ENCODE results near the gene RPP25. TPM values are rescaled to one million over a fixed set of nuclear protein-coding genes. Genes with fewer than 3 reads are reported as not detected.
"Not testable (repeated sequence)": the region's sequence is repeated elsewhere in the genome, so short reads cannot be mapped to it uniquely, and the experiment has no call there.

RPP25 gene
- polyA plus RNA-seq, 5 donors = 4.5 to 10.4 (median 5.6) TPM

- no peak for DNase-seq
These were observed 11.1 kb upstream of the RPP25 start for GRCh38 chr15:74967670-74968069.

- DNase-seq = no peak
These were observed 8.2 kb upstream of the RPP25 start for GRCh38 chr15:74964794-74965193.

- no peak for DNase-seq
These were observed 6.6 kb upstream of the RPP25 start for GRCh38 chr15:74963213-74963612.

- DNase-seq = no peak
These were observed 6.1 kb upstream of the RPP25 start for GRCh38 chr15:74962671-74963070.

- DNase-seq = no peak
These were observed 5.6 kb upstream of the RPP25 start for GRCh38 chr15:74962219-74962618.

- DNase-seq = no peak
These were observed 5.0 kb upstream of the RPP25 start for GRCh38 chr15:74961616-74962015.

GRCh38 chr15:74960995-74961588 lies 4.5 kb upstream of the RPP25 start:
- no peak for DNase-seq

GRCh38 chr15:74960286-74960685 lies 3.7 kb upstream of the RPP25 start:
- no peak for DNase-seq

- no peak for DNase-seq
These were observed 3.0 kb upstream of the RPP25 start for GRCh38 chr15:74959586-74959939.

GRCh38 chr15:74958908-74959585 lies 2.5 kb upstream of the RPP25 start:
- no peak for DNase-seq

- DNase-seq = no peak
These were observed 1.8 kb upstream of the RPP25 start for GRCh38 chr15:74958320-74958907.

GRCh38 chr15:74957476-74958035 lies 984 bp upstream of the RPP25 start:
- DNase-seq = no peak

- no peak for DNase-seq
These were observed 550 bp downstream of the RPP25 start for GRCh38 chr15:74955796-74956647.

GRCh38 chr15:74955017-74955416 lies 1.6 kb downstream of the RPP25 start:
- no peak for DNase-seq

- no peak for DNase-seq
These were observed 2.1 kb downstream of the RPP25 start for GRCh38 chr15:74954515-74954914.

- no peak for DNase-seq
These were observed 5.6 kb downstream of the RPP25 start for GRCh38 chr15:74951006-74951405.

GRCh38 chr15:74950078-74950908 lies 6.3 kb downstream of the RPP25 start:
- DNase-seq = no peak

GRCh38 chr15:74937590-74938371 lies 18.8 kb downstream of the RPP25 start, which contains the start of gene COX5A:
Gene COX5A, minus strand, starts transcription at chr15:74938073. Its CDS starts 59 bp downstream, at chr15:74938014.
- DNase-seq = peak; percentile 93 to 96

GRCh38 chr15:74937272-74937589 lies 19.3 kb downstream of the RPP25 start:
- DNase-seq = no peak

GRCh38 chr15:74935193-74935592 lies 21.4 kb downstream of the RPP25 start:
- DNase-seq = not testable (repeated sequence)
